GM10248 (cell line): ENCODE data around the gene MYH7.
"Not testable (repeated sequence)": the region's sequence is repeated elsewhere in the genome, so short reads cannot be mapped to it uniquely, and the experiment has no call there.

Experiments used
- CTCF ChIA-PET: fragments of 300-600 bp; sonication (Branson Sonifier 250); formaldehyde crosslinking; extraction: SDS; loops from one replicate; lab custom pipeline; 2021; ENCODE audit warnings: antibody characterized with exemption; lab: Yijun Ruan, JAX
- POLR2A ChIA-PET: fragments of 350-650 bp; sonication (Branson Sonifier 250); formaldehyde crosslinking; extraction: SDS; loops from one replicate; lab custom pipeline; 2020; ENCODE audit warnings: antibody characterized with exemption; lab: Yijun Ruan, JAX
- DNase-seq: peaks from one replicate; pipeline ENCODE4 v3.0.0; 2012; ENCODE audit errors: extremely low spot score
- CTCF ChIP-seq: IDR thresholded peaks from 2 replicates; pipeline ENCODE4 v1.5.1; 2012; ENCODE audit warnings: mild to moderate bottlenecking, low read depth; ENCODE audit errors: extremely low read depth, missing control alignments, control extremely low read depth

The MYH7 gene

GRCh38 chr14:23432946-23433345 lies 2.5 kb downstream of the MYH7 start:
- ChIA-PET CTCF (interaction anchor here (0.9 kb wide), 1 partner anchor 18 kb away, joined by 3 read pairs; no protein-coding TSS in a partner anchor), POLR2A (no interaction called here)
- DNase-seq, result no peak
- no peak for TF ChIP-seq CTCF

GRCh38 chr14:23432102-23432925 lies 3.1 kb downstream of the MYH7 start:
- ChIA-PET POLR2A (no interaction called here), CTCF (interaction anchor here (0.9 kb wide), 1 partner anchor 18 kb away, joined by 3 read pairs; no protein-coding TSS in a partner anchor)
- no peak for DNase-seq
- no peak for TF ChIP-seq CTCF

- ChIA-PET CTCF (no interaction called here), POLR2A (no interaction called here)
- no peak for DNase-seq
- TF ChIP-seq CTCF, result no peak
Measured at GRCh38 chr14:23431486-23431885, 4.0 kb downstream of the MYH7 start.

GRCh38 chr14:23430723-23431085 lies 4.8 kb downstream of the MYH7 start:
- no peak for TF ChIP-seq CTCF
- DNase-seq, result no peak
- POLR2A ChIA-PET, result no interaction called here
- CTCF ChIA-PET, result no interaction called here

- ChIA-PET POLR2A (no interaction called here), CTCF (no interaction called here)
- DNase-seq, result no peak
- TF ChIP-seq CTCF, result no peak
Measured at GRCh38 chr14:23430016-23430722, 5.3 kb downstream of the MYH7 start.

- POLR2A ChIA-PET, result no interaction called here
- TF ChIP-seq CTCF, result no peak
- no peak for DNase-seq
- CTCF ChIA-PET, result no interaction called here
Measured at GRCh38 chr14:23428686-23429495, 6.6 kb downstream of the MYH7 start.

- CTCF ChIA-PET, result interaction anchor here (1.0 kb wide), 1 partner anchor 45 kb away, joined by 3 read pairs; no protein-coding TSS in a partner anchor
- POLR2A ChIA-PET, DNase-seq: not testable (repeated sequence)
Measured at GRCh38 chr14:23425798-23426197, 9.7 kb downstream of the MYH7 start.
